ENCODE data around the gene SHE. TPM values are rescaled to one million over a fixed set of nuclear protein-coding genes. Genes with fewer than 3 reads are reported as not detected.
A peak's percentile ranks its signal among the peaks of the same experiment; 100 is the strongest.

Gene SHE
- total and polyA plus RNA-seq, 2 experiments from 2014 or later, result 0.23 to 0.69 TPM

- no peaks in the 10 kb centered on the region for H3K9me3 Mint-ChIP-seq
- 0 out of 3 replicates have a peak overlapping the region, but pooled peaks have one; percentile 17 for H3K4me3 Mint-ChIP-seq
- H3K36me3 ChIP-seq (ENCODE audit: insufficient read depth), result no peaks in the 10 kb centered on the region
- peaks cover 24% of the 10 kb centered on the region for H3K4me1 ChIP-seq (ENCODE audit: insufficient read depth)
- H3K79me2 ChIP-seq (replicated peaks; ENCODE audit: insufficient read depth), result no peaks in the 10 kb centered on the region
- H3K27ac ChIP-seq (ENCODE audit: low read depth), result peak overlapping the region; percentile 50; the same call in 1 of the 2 replicates
- no peak for DNase-seq (ENCODE audit: low spot score)
- H3K27me3 Mint-ChIP-seq (ENCODE audit: insufficient read depth, low read depth, poor library complexity), result peaks cover 7% of the 10 kb centered on the region
- no peak overlapping the region for H3K4me3 ChIP-seq
- H3F3A ChIP-seq (replicated peaks; ENCODE audit: low read depth), result no peaks in the 10 kb centered on the region
- ATAC-seq, result peak; percentile 16
- TF ChIP-seq CTCF (conservative IDR thresholded peaks at IDR 0.05; ENCODE audit: low read depth in 2 of 2) (no peak), ZNF114 (CRISPR knock-in tag; IDR thresholded peaks at IDR 0.05) (no peak), NANOG (IDR thresholded peaks at IDR 0.05; ENCODE audit: borderline replicate concordance) (no peak), EZH2phosphoT487 (IDR thresholded peaks at IDR 0.05; ENCODE audit: unreplicated experiment) (no peak), ZNF462 (CRISPR knock-in tag; IDR thresholded peaks at IDR 0.05) (no peak), STAT1 (IDR thresholded peaks at IDR 0.05; ENCODE audit: unreplicated experiment) (no peak), JUNB (IDR thresholded peaks at IDR 0.05; ENCODE audit: unreplicated experiment) (no peak), CREB1 (CRISPR knock-in tag; IDR thresholded peaks at IDR 0.05; ENCODE audit: low read depth) (no peak), EZH2 (IDR thresholded peaks at IDR 0.05; ENCODE audit: low read depth, unreplicated experiment) (no peak), ZNF331 (CRISPR knock-in tag; IDR thresholded peaks at IDR 0.05; ENCODE audit: low read depth) (no peak)
- TF ChIP-seq, protein P1, sequence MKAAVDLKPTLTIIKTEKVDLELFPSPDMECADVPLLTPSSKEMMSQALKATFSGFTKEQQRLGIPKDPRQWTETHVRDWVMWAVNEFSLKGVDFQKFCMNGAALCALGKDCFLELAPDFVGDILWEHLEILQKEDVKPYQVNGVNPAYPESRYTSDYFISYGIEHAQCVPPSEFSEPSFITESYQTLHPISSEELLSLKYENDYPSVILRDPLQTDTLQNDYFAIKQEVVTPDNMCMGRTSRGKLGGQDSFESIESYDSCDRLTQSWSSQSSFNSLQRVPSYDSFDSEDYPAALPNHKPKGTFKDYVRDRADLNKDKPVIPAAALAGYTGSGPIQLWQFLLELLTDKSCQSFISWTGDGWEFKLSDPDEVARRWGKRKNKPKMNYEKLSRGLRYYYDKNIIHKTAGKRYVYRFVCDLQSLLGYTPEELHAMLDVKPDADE (IDR thresholded peaks at IDR 0.05), result no peak
- TF ChIP-seq, protein P2, sequence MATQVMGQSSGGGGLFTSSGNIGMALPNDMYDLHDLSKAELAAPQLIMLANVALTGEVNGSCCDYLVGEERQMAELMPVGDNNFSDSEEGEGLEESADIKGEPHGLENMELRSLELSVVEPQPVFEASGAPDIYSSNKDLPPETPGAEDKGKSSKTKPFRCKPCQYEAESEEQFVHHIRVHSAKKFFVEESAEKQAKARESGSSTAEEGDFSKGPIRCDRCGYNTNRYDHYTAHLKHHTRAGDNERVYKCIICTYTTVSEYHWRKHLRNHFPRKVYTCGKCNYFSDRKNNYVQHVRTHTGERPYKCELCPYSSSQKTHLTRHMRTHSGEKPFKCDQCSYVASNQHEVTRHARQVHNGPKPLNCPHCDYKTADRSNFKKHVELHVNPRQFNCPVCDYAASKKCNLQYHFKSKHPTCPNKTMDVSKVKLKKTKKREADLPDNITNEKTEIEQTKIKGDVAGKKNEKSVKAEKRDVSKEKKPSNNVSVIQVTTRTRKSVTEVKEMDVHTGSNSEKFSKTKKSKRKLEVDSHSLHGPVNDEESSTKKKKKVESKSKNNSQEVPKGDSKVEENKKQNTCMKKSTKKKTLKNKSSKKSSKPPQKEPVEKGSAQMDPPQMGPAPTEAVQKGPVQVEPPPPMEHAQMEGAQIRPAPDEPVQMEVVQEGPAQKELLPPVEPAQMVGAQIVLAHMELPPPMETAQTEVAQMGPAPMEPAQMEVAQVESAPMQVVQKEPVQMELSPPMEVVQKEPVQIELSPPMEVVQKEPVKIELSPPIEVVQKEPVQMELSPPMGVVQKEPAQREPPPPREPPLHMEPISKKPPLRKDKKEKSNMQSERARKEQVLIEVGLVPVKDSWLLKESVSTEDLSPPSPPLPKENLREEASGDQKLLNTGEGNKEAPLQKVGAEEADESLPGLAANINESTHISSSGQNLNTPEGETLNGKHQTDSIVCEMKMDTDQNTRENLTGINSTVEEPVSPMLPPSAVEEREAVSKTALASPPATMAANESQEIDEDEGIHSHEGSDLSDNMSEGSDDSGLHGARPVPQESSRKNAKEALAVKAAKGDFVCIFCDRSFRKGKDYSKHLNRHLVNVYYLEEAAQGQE (IDR thresholded peaks at IDR 0.05; ENCODE audit: unreplicated experiment), result no peak
- H3K27me3 ChIP-seq (ENCODE audit: insufficient read depth), result no peaks in the 10 kb centered on the region
- H4K20me1 ChIP-seq (replicated peaks; ENCODE audit: insufficient read depth), result no peaks in the 10 kb centered on the region
- no peaks in the 10 kb centered on the region for H3K9me2 ChIP-seq (ENCODE audit: insufficient read depth)
- H2AFZ ChIP-seq, result peak overlapping the region; percentile 87
- H3K36me3 Mint-ChIP-seq (ENCODE audit: low read depth), result no peaks in the 10 kb centered on the region
- H3K4me2 ChIP-seq, result peak overlapping the region; percentile 64
- H3K27ac Mint-ChIP-seq, result no peak overlapping the region; the same call in 1 of the 2 replicates
- peaks cover 26% of the 10 kb centered on the region for H3K4me1 Mint-ChIP-seq
Observed at GRCh38 chr1:154429841-154430611, 72.2 kb downstream of the SHE start.
